Memory B cell (primary cell): ENCODE results near the gene ZNF750.
A peak's percentile ranks its signal among the peaks of the same experiment; 100 is the strongest.

Experiments used
- ATAC-seq: fragments of 150-1000 bp; cut with Tn5 transposase; 2 replicates; pipeline ENCODE4 v1.10.0; 2021; ENCODE audit warnings: low read depth, mild to moderate bottlenecking, moderate library complexity
- DNase-seq, 2 donors: peaks; one replicate each; pipeline ENCODE4 v3.0.0; 2022; ENCODE audit warnings: low spot score in 2 of 2
- H3K27ac Mint-ChIP-seq: one replicate; pipeline ENCODE4 v1.8.0; 2022; ENCODE audit warnings: mild to moderate bottlenecking, moderate library complexity, mixed read lengths
- H3K27me3 Mint-ChIP-seq: one replicate; pipeline ENCODE4 v1.8.0; 2022; ENCODE audit warnings: mixed read lengths
- H3K36me3 Mint-ChIP-seq: one replicate; pipeline ENCODE4 v1.8.0; 2022; ENCODE audit warnings: mild to moderate bottlenecking, mixed read lengths
- H3K4me1 Mint-ChIP-seq: one replicate; pipeline ENCODE4 v1.8.0; 2022; ENCODE audit warnings: mixed read lengths
- H3K4me3 Mint-ChIP-seq: one replicate; pipeline ENCODE4 v1.8.0; 2022; ENCODE audit warnings: mild to moderate bottlenecking, moderate library complexity, mixed read lengths
- H3K9me3 Mint-ChIP-seq: one replicate; pipeline ENCODE4 v1.8.0; 2022; ENCODE audit warnings: mixed read lengths

ZNF750 gene

DNA sequence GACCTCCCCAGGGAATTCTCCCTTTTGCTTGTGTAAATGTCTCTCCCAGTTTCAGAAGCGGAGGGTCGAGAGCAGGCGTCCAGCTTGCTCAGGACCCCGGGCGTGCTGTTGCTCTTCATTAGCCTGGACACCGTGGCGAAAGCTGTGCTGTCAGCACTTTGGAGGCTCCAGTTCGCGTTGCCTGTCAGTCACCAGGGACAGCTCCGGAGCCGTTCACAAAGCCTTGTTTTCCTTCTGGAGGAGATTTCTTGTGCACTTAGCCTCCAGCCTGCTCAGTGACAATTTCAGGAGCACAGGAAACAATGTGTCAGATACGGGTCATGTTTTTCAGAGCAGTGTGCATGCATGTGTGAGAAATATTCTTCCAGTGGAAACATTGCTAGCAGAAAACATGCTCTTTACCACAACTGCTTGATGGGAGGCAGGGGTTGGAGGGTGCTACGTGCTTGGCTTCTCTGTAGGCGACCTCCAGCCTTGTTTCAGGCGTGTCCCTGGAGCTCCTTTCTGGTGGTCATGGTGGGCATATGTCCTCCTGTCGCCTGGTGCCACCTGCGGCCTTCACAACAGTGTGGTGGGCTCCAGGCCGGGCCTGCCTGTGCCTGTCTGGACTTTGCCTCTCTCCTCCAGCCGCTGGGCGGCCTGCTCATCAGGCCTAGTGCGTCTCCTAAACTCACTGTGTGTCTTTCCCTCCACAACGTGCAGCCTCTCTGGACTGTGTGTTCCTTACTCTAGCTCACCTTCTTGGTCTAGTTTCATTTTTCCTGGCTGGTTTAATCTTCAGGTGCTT is 29.0 kb downstream of the ZNF750 start:
- Mint-ChIP-seq H3K9me3 (no peaks in the 10 kb centered on the region), H3K27me3 (no peaks in the 10 kb centered on the region), H3K36me3 (peaks cover 34% of the 10 kb centered on the region), H3K27ac (no peak overlapping the region), H3K4me3 (no peak overlapping the region), H3K4me1 (no peaks in the 10 kb centered on the region)
- no peak for DNase-seq
- ATAC-seq, result no peak

DNA sequence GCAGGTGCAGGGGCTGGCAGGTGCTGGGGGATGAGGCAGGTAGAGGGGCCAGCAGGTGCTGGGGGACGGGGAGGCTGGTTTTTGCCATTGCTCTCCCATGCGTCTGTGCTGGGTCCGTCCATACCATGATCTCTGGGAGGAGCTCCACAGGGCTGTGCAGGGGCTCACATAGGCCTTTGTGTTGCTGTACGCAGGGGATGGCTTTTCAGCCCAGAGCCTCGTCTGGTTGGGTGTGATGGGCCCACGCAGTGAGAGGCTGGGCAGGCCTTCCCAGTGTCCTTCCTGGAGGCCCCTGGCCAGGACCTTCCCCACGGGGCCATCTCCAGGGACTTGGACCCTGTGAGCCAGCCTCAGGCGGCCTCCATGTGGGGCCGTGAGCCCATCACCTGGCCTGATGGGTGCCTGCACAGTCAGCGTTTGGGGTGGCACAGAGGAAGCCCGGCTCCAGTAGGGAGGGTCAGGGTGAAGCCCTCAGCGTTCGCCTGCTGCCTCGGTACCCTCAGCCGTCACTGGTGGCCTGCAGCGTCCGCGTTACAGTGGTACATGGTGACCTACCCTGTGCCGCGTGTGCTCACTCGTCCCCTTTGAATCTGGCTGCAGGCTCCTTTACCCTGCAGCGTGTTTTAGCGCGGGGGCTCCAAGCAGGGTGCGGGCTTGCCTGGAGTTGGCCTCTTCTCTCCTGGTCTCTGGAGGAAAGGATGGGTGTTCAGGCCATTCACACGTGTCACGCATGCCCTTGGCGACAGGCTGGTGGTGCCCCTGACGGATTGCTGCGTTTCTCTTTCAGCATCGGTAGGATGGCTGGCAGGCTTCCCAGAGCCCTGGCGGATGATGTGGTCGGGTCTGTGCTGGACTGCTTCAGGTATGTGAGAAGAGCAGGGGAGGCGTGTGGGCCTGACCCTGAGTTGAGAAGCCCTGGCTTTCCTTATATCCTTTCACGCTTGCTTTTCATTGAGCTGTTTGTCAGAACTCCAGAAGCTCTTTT is 30.6 kb downstream of the ZNF750 start:
- peaks cover 27% of the 10 kb centered on the region for H3K36me3 Mint-ChIP-seq

GRCh38 chr17:82808006-82808405 is 31.8 kb downstream of the ZNF750 start:
- no peaks in the 10 kb centered on the region for H3K9me3 Mint-ChIP-seq
- H3K4me3 Mint-ChIP-seq, result no peak overlapping the region
- ATAC-seq (no peak), DNase-seq (no peak)
- H3K4me1 Mint-ChIP-seq, result no peaks in the 10 kb centered on the region
- peaks cover 21% of the 10 kb centered on the region for H3K36me3 Mint-ChIP-seq
- H3K27ac Mint-ChIP-seq, result no peak overlapping the region
- no peaks in the 10 kb centered on the region for H3K27me3 Mint-ChIP-seq

More for the DNA sequence above, 30.6 kb downstream of the ZNF750 start:
- H3K4me3 Mint-ChIP-seq, result no peak overlapping the region
- ATAC-seq (no peak), DNase-seq (no peak)
- no peaks in the 10 kb centered on the region for H3K4me1 Mint-ChIP-seq
- no peak overlapping the region for H3K27ac Mint-ChIP-seq
- no peaks in the 10 kb centered on the region for H3K27me3 Mint-ChIP-seq
- H3K9me3 Mint-ChIP-seq, result no peaks in the 10 kb centered on the region

GRCh38 chr17:82807562-82807961 is 32.3 kb downstream of the ZNF750 start:
- Mint-ChIP-seq H3K9me3 (no peaks in the 10 kb centered on the region), H3K27me3 (no peaks in the 10 kb centered on the region), H3K27ac (no peak overlapping the region), H3K36me3 (peaks cover 23% of the 10 kb centered on the region), H3K4me3 (no peak overlapping the region), H3K4me1 (no peaks in the 10 kb centered on the region)
- DNase-seq (no peak), ATAC-seq (no peak)

DNA sequence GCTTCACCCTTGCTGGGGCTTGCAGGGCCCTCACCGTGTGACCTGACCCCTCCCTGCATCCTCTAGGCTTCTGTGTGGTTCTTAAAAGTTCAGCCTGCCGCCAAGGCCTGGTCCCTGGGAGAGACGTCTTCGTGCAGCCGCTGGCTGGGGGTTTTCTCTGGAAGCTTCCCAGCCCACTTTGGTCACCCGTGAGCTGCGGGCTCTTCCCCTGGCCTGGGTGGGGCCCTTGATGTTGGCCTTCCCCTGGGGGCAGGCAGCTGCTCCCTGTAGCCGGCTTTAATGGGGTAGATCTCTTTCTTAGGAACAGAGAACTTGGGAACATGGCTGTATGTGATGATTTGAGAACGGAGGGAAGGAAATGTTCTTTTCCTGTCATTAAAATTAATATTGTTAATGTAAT is 32.7 kb downstream of the ZNF750 start:
- no peak overlapping the region for H3K4me3 Mint-ChIP-seq
- peaks cover 3% of the 10 kb centered on the region for H3K4me1 Mint-ChIP-seq
- ATAC-seq (no peak), DNase-seq (no peak)
- H3K27me3 Mint-ChIP-seq, result no peaks in the 10 kb centered on the region
- H3K9me3 Mint-ChIP-seq, result no peaks in the 10 kb centered on the region
- peaks cover 26% of the 10 kb centered on the region for H3K36me3 Mint-ChIP-seq
- H3K27ac Mint-ChIP-seq, result no peak overlapping the region

- H3K9me3 Mint-ChIP-seq, result no peaks in the 10 kb centered on the region
- H3K27me3 Mint-ChIP-seq, result no peaks in the 10 kb centered on the region
- no peak overlapping the region for H3K4me3 Mint-ChIP-seq
- H3K4me1 Mint-ChIP-seq, result peaks cover 4% of the 10 kb centered on the region
- peaks cover 27% of the 10 kb centered on the region for H3K36me3 Mint-ChIP-seq
- ATAC-seq (no peak), DNase-seq (no peak)
- H3K27ac Mint-ChIP-seq, result no peak overlapping the region
Measured at GRCh38 chr17:82806645-82807044, 33.2 kb downstream of the ZNF750 start.

- Mint-ChIP-seq H3K4me1 (peaks cover 7% of the 10 kb centered on the region), H3K27me3 (no peaks in the 10 kb centered on the region), H3K9me3 (peaks cover 3% of the 10 kb centered on the region), H3K4me3 (no peak overlapping the region), H3K36me3 (peaks cover 28% of the 10 kb centered on the region), H3K27ac (no peak overlapping the region)
- ATAC-seq (no peak), DNase-seq (no peak)
Measured at GRCh38 chr17:82805823-82806222, 34.0 kb downstream of the ZNF750 start.

GRCh38 chr17:82805254-82805653 is 34.6 kb downstream of the ZNF750 start:
- H3K4me3 Mint-ChIP-seq, result no peak overlapping the region
- H3K4me1 Mint-ChIP-seq, result peaks cover 7% of the 10 kb centered on the region
- ATAC-seq (no peak), DNase-seq (no peak)
- no peak overlapping the region for H3K27ac Mint-ChIP-seq
- H3K9me3 Mint-ChIP-seq, result peaks cover 3% of the 10 kb centered on the region
- H3K27me3 Mint-ChIP-seq, result no peaks in the 10 kb centered on the region
- H3K36me3 Mint-ChIP-seq, result peaks cover 30% of the 10 kb centered on the region

- no peaks in the 10 kb centered on the region for H3K27me3 Mint-ChIP-seq
- H3K27ac Mint-ChIP-seq, result no peak overlapping the region
- no peak for DNase-seq
Measured at GRCh38 chr17:82804442-82805191, 35.2 kb downstream of the ZNF750 start.

DNA sequence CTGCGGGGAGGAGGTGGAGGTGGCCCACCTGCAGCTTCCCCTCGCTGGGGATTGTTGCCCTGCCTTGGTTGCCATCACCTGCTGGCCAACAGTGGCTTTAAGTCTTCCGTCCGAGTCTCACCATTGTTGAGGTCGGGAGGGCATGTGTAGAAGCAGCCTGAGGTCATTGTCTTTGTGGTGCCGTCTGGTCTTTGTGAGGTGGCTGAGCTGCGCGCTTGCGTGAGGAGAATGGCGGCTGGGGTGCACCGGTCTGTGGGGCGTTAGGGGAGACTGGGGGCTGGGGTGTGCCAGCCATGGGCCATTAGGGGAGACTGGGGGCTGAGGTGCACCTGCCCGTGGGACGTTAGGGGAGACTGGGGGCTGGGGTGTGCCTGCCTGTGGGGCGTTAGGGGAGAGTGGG is 36.2 kb downstream of the ZNF750 start:
- Mint-ChIP-seq H3K27ac (no peak overlapping the region), H3K9me3 (peaks cover 3% of the 10 kb centered on the region), H3K36me3 (peaks cover 32% of the 10 kb centered on the region), H3K27me3 (no peaks in the 10 kb centered on the region), H3K4me1 (peaks cover 7% of the 10 kb centered on the region), H3K4me3 (no peak overlapping the region)
- DNase-seq, result no peak
- ATAC-seq, result no peak

More at GRCh38 chr17:82804442-82805191, 35.2 kb downstream of the ZNF750 start:
- H3K4me1 Mint-ChIP-seq, result peaks cover 7% of the 10 kb centered on the region
- peaks cover 3% of the 10 kb centered on the region for H3K9me3 Mint-ChIP-seq
- peaks cover 31% of the 10 kb centered on the region for H3K36me3 Mint-ChIP-seq
- no peak for ATAC-seq
- no peak overlapping the region for H3K4me3 Mint-ChIP-seq

- H3K9me3 Mint-ChIP-seq, result peaks cover 3% of the 10 kb centered on the region
- no peak for DNase-seq
- peaks cover 32% of the 10 kb centered on the region for H3K36me3 Mint-ChIP-seq
- peaks cover 7% of the 10 kb centered on the region for H3K4me1 Mint-ChIP-seq
- no peaks in the 10 kb centered on the region for H3K27me3 Mint-ChIP-seq
- H3K27ac Mint-ChIP-seq, result no peak overlapping the region
- no peak overlapping the region for H3K4me3 Mint-ChIP-seq
- ATAC-seq, result no peak
Measured at GRCh38 chr17:82803185-82803584, 36.6 kb downstream of the ZNF750 start.

GRCh38 chr17:82802075-82802780 is 37.6 kb downstream of the ZNF750 start:
- Mint-ChIP-seq H3K27ac (no peak overlapping the region), H3K27me3 (no peaks in the 10 kb centered on the region), H3K4me1 (peaks cover 7% of the 10 kb centered on the region), H3K36me3 (peaks cover 25% of the 10 kb centered on the region), H3K4me3 (no peak overlapping the region), H3K9me3 (peaks cover 3% of the 10 kb centered on the region)
- DNase-seq (no peak), ATAC-seq (no peak)

- DNase-seq (no peak), ATAC-seq (no peak)
- Mint-ChIP-seq H3K4me1 (peaks cover 7% of the 10 kb centered on the region), H3K27ac (peak overlapping the region; percentile 22), H3K4me3 (no peak overlapping the region), H3K27me3 (no peaks in the 10 kb centered on the region), H3K36me3 (peaks cover 22% of the 10 kb centered on the region), H3K9me3 (peaks cover 3% of the 10 kb centered on the region)
Measured at GRCh38 chr17:82801377-82801970, 38.3 kb downstream of the ZNF750 start.
